Cardiac fibroblast (primary cell): ENCODE results near the gene PDE11A.

Experiments used
- DNase-seq, 2 donors: peaks; one replicate each; pipeline versions ENCODE4 v3.0.0 to v3.0.0-alpha.2; 2010; ENCODE audit warnings: low read depth in 2 of 2
- H3K4me3 ChIP-seq, 2 donors: replicated peaks in 1 of 2; 1 replicate in 1 of 2; 2 replicates in 1 of 2; pipeline ENCODE4 v1.5.1; 2011; ENCODE audit warnings: low read depth in 2 of 2, low read length in 2 of 2, mild to moderate bottlenecking in 2 of 2, moderate library complexity in 1 of 2
- CTCF ChIP-seq: IDR thresholded peaks from one replicate; pipeline ENCODE4 v1.5.1; 2011; ENCODE audit warnings: low read depth, mild to moderate bottlenecking, low read length, inconsistent platforms

PDE11A gene

GRCh38 chr2:177631680-177632079, 440.9 kb downstream of the PDE11A start:
- no peak for DNase-seq
- no peak for TF ChIP-seq CTCF

GRCh38 chr2:177629357-177630024, 443.1 kb downstream of the PDE11A start:
- H3K4me3 ChIP-seq = no peak overlapping the region
- no peak for DNase-seq
- no peak for TF ChIP-seq CTCF

More at GRCh38 chr2:177631680-177632079, 440.9 kb downstream of the PDE11A start:
- H3K4me3 ChIP-seq = no peak overlapping the region

- no peak overlapping the region for H3K4me3 ChIP-seq
- no peak for DNase-seq
- no peak for TF ChIP-seq CTCF
Measured at GRCh38 chr2:177628831-177629230, 443.7 kb downstream of the PDE11A start.

GRCh38 chr2:177625744-177626650, 446.6 kb downstream of the PDE11A start:
- no peak for DNase-seq
- TF ChIP-seq CTCF = no peak
- no peak overlapping the region for H3K4me3 ChIP-seq

- H3K4me3 ChIP-seq = no peak overlapping the region
- no peak for TF ChIP-seq CTCF
- no peak for DNase-seq
Measured at GRCh38 chr2:177622521-177622920, 450.1 kb downstream of the PDE11A start.

GRCh38 chr2:177619986-177620385, 452.6 kb downstream of the PDE11A start:
- H3K4me3 ChIP-seq = no peak overlapping the region
- no peak for DNase-seq
- no peak for TF ChIP-seq CTCF
